H54 (cell line): Measurements from ENCODE around the gene MBLAC1.

Experiments used
- DNase-seq: peaks from one replicate; pipeline ENCODE4 v3.0.0; 2011; ENCODE audit warnings: low spot score, mixed read lengths; ENCODE audit not compliant: insufficient read length
- FAIRE-seq: peaks from 3 replicates; lab custom pipeline; 2011; peaks lifted over from hg19 to GRCh38; lab: Jason Lieb, UNC
- POLR2A ChIP-seq: IDR thresholded peaks from 2 replicates; pipeline ENCODE4 v1.6.1; 2011; ENCODE audit warnings: low read depth, mild to moderate bottlenecking, low read length

MBLAC1 gene

GRCh38 chr7:100105534-100105933 lies 21.2 kb upstream of the MBLAC1 start:
- TF ChIP-seq POLR2A, result no peak
- DNase-seq, result no peak
- FAIRE-seq, result no peak

- no peak for TF ChIP-seq POLR2A
- FAIRE-seq, result no peak
- DNase-seq, result no peak
Measured at GRCh38 chr7:100106633-100107032, 20.1 kb upstream of the MBLAC1 start.

- no peak for TF ChIP-seq POLR2A
- FAIRE-seq, result no peak
- DNase-seq, result no peak
Measured at GRCh38 chr7:100107125-100107737, 19.5 kb upstream of the MBLAC1 start.

GRCh38 chr7:100107890-100108289 lies 18.9 kb upstream of the MBLAC1 start:
- FAIRE-seq, result no peak
- TF ChIP-seq POLR2A, result no peak

GRCh38 chr7:100109521-100110163 lies 17.1 kb upstream of the MBLAC1 start:
- DNase-seq (no peak), FAIRE-seq (no peak)
- TF ChIP-seq POLR2A, result no peak

More at GRCh38 chr7:100107890-100108289, 18.9 kb upstream of the MBLAC1 start:
- DNase-seq, result no peak

GRCh38 chr7:100111156-100111555 lies 15.6 kb upstream of the MBLAC1 start:
- DNase-seq (no peak), FAIRE-seq (no peak)
- no peak for TF ChIP-seq POLR2A

GRCh38 chr7:100111914-100112313 lies 14.9 kb upstream of the MBLAC1 start:
- no peak for TF ChIP-seq POLR2A
- DNase-seq (no peak), FAIRE-seq (no peak)

- no peak for TF ChIP-seq POLR2A
- DNase-seq (no peak), FAIRE-seq (no peak)
Measured at GRCh38 chr7:100115026-100115425, 11.7 kb upstream of the MBLAC1 start.

GRCh38 chr7:100118388-100119071 lies 8.2 kb upstream of the MBLAC1 start:
- no peak for FAIRE-seq
- DNase-seq, result no peak
- no peak for TF ChIP-seq POLR2A

GRCh38 chr7:100119072-100119969 lies 7.4 kb upstream of the MBLAC1 start, which contains the start of the genes CNPY4 and TAF6:
TSS of gene CNPY4 (plus strand) at chr7:100119634. CDS start at chr7:100119745, 111 bp downstream.
TSS of gene TAF6 (minus strand) at chr7:100119358. CDS start at chr7:100114209, 5,149 bp downstream.
- FAIRE-seq, result no peak
- peak; percentile 89 for TF ChIP-seq POLR2A
- DNase-seq, result peak; percentile 93

- no peak for TF ChIP-seq POLR2A
- DNase-seq (peak; percentile 77), FAIRE-seq (no peak)
Measured at GRCh38 chr7:100119970-100120732, 6.6 kb upstream of the MBLAC1 start.

- DNase-seq (no peak), FAIRE-seq (no peak)
- TF ChIP-seq POLR2A, result no peak
Measured at GRCh38 chr7:100120733-100121036, 6.1 kb upstream of the MBLAC1 start.

- FAIRE-seq (no peak), DNase-seq (no peak)
- TF ChIP-seq POLR2A, result no peak
Measured at GRCh38 chr7:100122067-100122466, 4.7 kb upstream of the MBLAC1 start.
